Stimulated activated effector memory CD8-positive, alpha-beta T cell treated with anti-CD3 and anti-CD28 coated beads, Interleukin-12 subunit alpha, Interleukin-12 subunit beta, amount 100 ng/mL, for 72 hours (primary cell): Measurements from ENCODE around the gene MIDN.
A peak's percentile ranks its signal among the peaks of the same experiment; 100 is the strongest.

ENCODE experiments used
- ATAC-seq: fragments of 150-1000 bp; cut with Tn5 transposase; 2 replicates; pipeline ENCODE4 v1.10.0; 2021
- DNase-seq, 2 donors: peaks; one replicate each; pipeline ENCODE4 v3.0.0; 2021 to 2022; ENCODE audit warnings: low spot score in 2 of 2
- H3K27ac Mint-ChIP-seq: one replicate; pipeline ENCODE4 v1.8.0; 2022; ENCODE audit warnings: mild to moderate bottlenecking, mixed read lengths
- H3K36me3 Mint-ChIP-seq: one replicate; pipeline ENCODE4 v1.8.0; 2022; ENCODE audit warnings: mild to moderate bottlenecking, mixed read lengths
- H3K4me1 Mint-ChIP-seq: one replicate; pipeline ENCODE4 v1.8.0; 2022; ENCODE audit warnings: mixed read lengths
- H3K4me3 Mint-ChIP-seq: one replicate; pipeline ENCODE4 v1.8.0; 2022; ENCODE audit warnings: mild to moderate bottlenecking, mixed read lengths
- H3K9me3 Mint-ChIP-seq: one replicate; pipeline ENCODE4 v1.8.0; 2022; ENCODE audit warnings: mixed read lengths

Gene MIDN

GRCh38 chr19:1226522-1227303 lies 21.7 kb upstream of the MIDN start:
- Mint-ChIP-seq H3K27ac (no peak overlapping the region), H3K4me1 (peaks cover 2% of the 10 kb centered on the region), H3K36me3 (peaks cover 6% of the 10 kb centered on the region), H3K4me3 (no peak overlapping the region), H3K9me3 (no peaks in the 10 kb centered on the region)
- DNase-seq = no peak
- ATAC-seq = no peak

- Mint-ChIP-seq H3K36me3 (peaks cover 6% of the 10 kb centered on the region), H3K4me3 (no peak overlapping the region), H3K4me1 (peaks cover 10% of the 10 kb centered on the region), H3K9me3 (no peaks in the 10 kb centered on the region), H3K27ac (no peak overlapping the region)
- DNase-seq (no peak), ATAC-seq (no peak)
Measured at GRCh38 chr19:1227304-1228054, 20.9 kb upstream of the MIDN start.

- ATAC-seq = no peak
- Mint-ChIP-seq H3K27ac (no peak overlapping the region), H3K4me3 (no peak overlapping the region), H3K9me3 (no peaks in the 10 kb centered on the region), H3K4me1 (peaks cover 10% of the 10 kb centered on the region), H3K36me3 (peaks cover 6% of the 10 kb centered on the region)
- DNase-seq = no peak
Measured at GRCh38 chr19:1228161-1228957, 20.0 kb upstream of the MIDN start.

GRCh38 chr19:1229056-1229923 lies 19.1 kb upstream of the MIDN start:
- Mint-ChIP-seq H3K27ac (no peak overlapping the region), H3K4me3 (no peak overlapping the region), H3K36me3 (peaks cover 6% of the 10 kb centered on the region), H3K4me1 (peaks cover 10% of the 10 kb centered on the region), H3K9me3 (no peaks in the 10 kb centered on the region)
- ATAC-seq (no peak), DNase-seq (no peak)

- DNase-seq (no peak), ATAC-seq (no peak)
- no peak overlapping the region for H3K27ac Mint-ChIP-seq
- no peak overlapping the region for H3K4me3 Mint-ChIP-seq
- no peaks in the 10 kb centered on the region for H3K9me3 Mint-ChIP-seq
- H3K36me3 Mint-ChIP-seq = peaks cover 6% of the 10 kb centered on the region
- H3K4me1 Mint-ChIP-seq = peaks cover 10% of the 10 kb centered on the region
Measured at GRCh38 chr19:1229924-1230782, 18.2 kb upstream of the MIDN start.

- peaks cover 10% of the 10 kb centered on the region for H3K4me1 Mint-ChIP-seq
- DNase-seq = no peak
- peak; percentile 4 for ATAC-seq
- no peak overlapping the region for H3K4me3 Mint-ChIP-seq
- no peak overlapping the region for H3K27ac Mint-ChIP-seq
- H3K9me3 Mint-ChIP-seq = no peaks in the 10 kb centered on the region
- H3K36me3 Mint-ChIP-seq = peaks cover 6% of the 10 kb centered on the region
Measured at GRCh38 chr19:1230783-1231489, 17.4 kb upstream of the MIDN start.

- ATAC-seq (peak; percentile 14), DNase-seq (no peak)
- Mint-ChIP-seq H3K4me3 (no peak overlapping the region), H3K9me3 (no peaks in the 10 kb centered on the region), H3K4me1 (peaks cover 10% of the 10 kb centered on the region), H3K27ac (peak overlapping the region; percentile 58), H3K36me3 (peaks cover 6% of the 10 kb centered on the region)
Measured at GRCh38 chr19:1231729-1232637, 16.4 kb upstream of the MIDN start.

GRCh38 chr19:1232652-1233072 lies 15.7 kb upstream of the MIDN start:
- H3K4me3 Mint-ChIP-seq = no peak overlapping the region
- H3K4me1 Mint-ChIP-seq = peaks cover 10% of the 10 kb centered on the region
- DNase-seq (no peak), ATAC-seq (no peak)
- peaks cover 6% of the 10 kb centered on the region for H3K36me3 Mint-ChIP-seq
- H3K9me3 Mint-ChIP-seq = no peaks in the 10 kb centered on the region
- peak overlapping the region; percentile 58 for H3K27ac Mint-ChIP-seq

GRCh38 chr19:1233115-1233667 lies 15.2 kb upstream of the MIDN start:
- H3K27ac Mint-ChIP-seq = no peak overlapping the region
- peaks cover 4% of the 10 kb centered on the region for H3K36me3 Mint-ChIP-seq
- no peak for ATAC-seq
- H3K4me1 Mint-ChIP-seq = peaks cover 11% of the 10 kb centered on the region
- no peak for DNase-seq
- H3K9me3 Mint-ChIP-seq = no peaks in the 10 kb centered on the region
- no peak overlapping the region for H3K4me3 Mint-ChIP-seq

- ATAC-seq (no peak), DNase-seq (no peak)
- Mint-ChIP-seq H3K4me3 (no peak overlapping the region), H3K9me3 (no peaks in the 10 kb centered on the region), H3K27ac (no peak overlapping the region), H3K36me3 (peaks cover 13% of the 10 kb centered on the region), H3K4me1 (peaks cover 20% of the 10 kb centered on the region)
Measured at GRCh38 chr19:1234051-1234954, 14.1 kb upstream of the MIDN start.

- peaks cover 15% of the 10 kb centered on the region for H3K36me3 Mint-ChIP-seq
- ATAC-seq = no peak
- no peak for DNase-seq
- H3K9me3 Mint-ChIP-seq = no peaks in the 10 kb centered on the region
- H3K4me3 Mint-ChIP-seq = peak overlapping the region; percentile 55
- H3K4me1 Mint-ChIP-seq = peaks cover 20% of the 10 kb centered on the region
- H3K27ac Mint-ChIP-seq = no peak overlapping the region
Measured at GRCh38 chr19:1234955-1235380, 13.4 kb upstream of the MIDN start.
